Sigmoid colon (tissue), 3 donors: ENCODE results near the gene YWHAG.

Source experiments
- POLR2A ChIP-seq, 2 donors: fragments of 450-650 bp; IDR thresholded peaks; one replicate each; pipeline ENCODE4 v1.6.1; 2016; ENCODE audit warnings: antibody characterized with exemption in 2 of 2, mild to moderate bottlenecking in 2 of 2, moderate library complexity in 2 of 2
- TF ChIP-seq, protein P1 (sequence below), 4 experiments: fragments of 450-650 bp in 3 of 4; fragments of 200-600 bp in 1 of 4; IDR thresholded peaks; one replicate each; pipeline ENCODE4 v1.5.1; 2016 to 2019; ENCODE audit warnings: antibody characterized with exemption in 4 of 4, mild to moderate bottlenecking in 3 of 4, moderate library complexity in 2 of 4

DNA sequence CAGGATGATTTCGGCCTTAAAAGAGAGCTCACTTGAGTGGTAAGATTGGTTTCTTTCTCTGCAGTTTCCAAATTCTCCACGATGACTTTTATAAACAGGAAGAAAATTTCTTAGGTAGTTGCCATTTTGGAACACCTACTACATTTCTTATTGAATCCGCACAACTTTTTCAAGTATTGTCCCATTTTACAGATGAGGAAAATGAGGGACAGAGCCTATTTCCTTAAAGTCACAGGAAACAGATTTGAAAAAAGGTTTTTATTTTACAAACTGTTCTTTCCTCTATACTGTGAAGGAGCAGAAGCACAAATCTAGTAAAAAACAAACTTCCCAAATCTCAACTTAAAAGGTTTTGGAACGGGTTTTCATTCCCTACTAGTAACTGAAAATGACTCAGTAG lies 2.7 kb downstream of the YWHAG start:
- TF ChIP-seq, protein P1, sequence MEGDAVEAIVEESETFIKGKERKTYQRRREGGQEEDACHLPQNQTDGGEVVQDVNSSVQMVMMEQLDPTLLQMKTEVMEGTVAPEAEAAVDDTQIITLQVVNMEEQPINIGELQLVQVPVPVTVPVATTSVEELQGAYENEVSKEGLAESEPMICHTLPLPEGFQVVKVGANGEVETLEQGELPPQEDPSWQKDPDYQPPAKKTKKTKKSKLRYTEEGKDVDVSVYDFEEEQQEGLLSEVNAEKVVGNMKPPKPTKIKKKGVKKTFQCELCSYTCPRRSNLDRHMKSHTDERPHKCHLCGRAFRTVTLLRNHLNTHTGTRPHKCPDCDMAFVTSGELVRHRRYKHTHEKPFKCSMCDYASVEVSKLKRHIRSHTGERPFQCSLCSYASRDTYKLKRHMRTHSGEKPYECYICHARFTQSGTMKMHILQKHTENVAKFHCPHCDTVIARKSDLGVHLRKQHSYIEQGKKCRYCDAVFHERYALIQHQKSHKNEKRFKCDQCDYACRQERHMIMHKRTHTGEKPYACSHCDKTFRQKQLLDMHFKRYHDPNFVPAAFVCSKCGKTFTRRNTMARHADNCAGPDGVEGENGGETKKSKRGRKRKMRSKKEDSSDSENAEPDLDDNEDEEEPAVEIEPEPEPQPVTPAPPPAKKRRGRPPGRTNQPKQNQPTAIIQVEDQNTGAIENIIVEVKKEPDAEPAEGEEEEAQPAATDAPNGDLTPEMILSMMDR (IDR thresholded peaks at IDR 0.05), result no peak
- TF ChIP-seq POLR2A (IDR thresholded peaks at IDR 0.05), result no peak
